Measurements from ENCODE around the gene BIN1.

The BIN1 gene

GRCh38 chr2:127000937-127001336 lies 106.0 kb downstream of the BIN1 start:
- no peak for DNase-seq (ENCODE audit: low read depth in 1 of 2, low spot score in 1 of 2)

- DNase-seq (ENCODE audit: low read depth in 1 of 2, low spot score in 1 of 2): no peak
Observed at GRCh38 chr2:127000194-127000593, 106.8 kb downstream of the BIN1 start.

DNA sequence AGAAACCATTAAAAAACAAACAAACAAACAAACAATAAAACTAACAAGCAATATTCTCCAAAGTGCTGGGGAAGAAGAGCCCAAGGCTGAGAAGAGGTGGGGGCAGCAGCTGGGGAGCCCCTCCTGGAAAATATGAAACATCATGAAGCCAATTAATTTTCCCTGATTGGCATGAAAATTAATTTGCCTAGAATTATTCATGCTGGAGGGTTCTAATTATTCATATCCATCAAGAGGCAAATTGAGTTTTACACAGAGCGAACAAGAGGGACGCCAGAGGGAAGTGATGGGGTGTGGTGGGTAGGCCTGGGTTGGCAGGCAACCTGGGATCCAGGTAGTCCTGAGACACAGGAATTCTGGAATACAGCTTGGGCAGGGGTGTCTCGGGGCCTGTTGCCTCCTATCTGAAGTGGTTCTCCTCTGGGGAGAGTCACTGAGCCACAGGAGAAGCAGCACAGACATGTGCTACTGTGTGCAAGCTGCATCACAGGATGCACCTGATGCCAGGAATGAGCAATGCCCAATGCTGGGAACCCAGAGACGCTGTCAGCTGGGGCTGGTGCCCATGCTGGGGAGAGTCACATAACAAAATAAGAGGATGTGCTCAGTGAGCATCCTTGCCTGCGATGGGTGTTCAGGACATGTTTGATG lies 107.7 kb downstream of the BIN1 start:
- DNase-seq (ENCODE audit: low read depth in 1 of 2, low spot score in 1 of 2): no peak

DNA sequence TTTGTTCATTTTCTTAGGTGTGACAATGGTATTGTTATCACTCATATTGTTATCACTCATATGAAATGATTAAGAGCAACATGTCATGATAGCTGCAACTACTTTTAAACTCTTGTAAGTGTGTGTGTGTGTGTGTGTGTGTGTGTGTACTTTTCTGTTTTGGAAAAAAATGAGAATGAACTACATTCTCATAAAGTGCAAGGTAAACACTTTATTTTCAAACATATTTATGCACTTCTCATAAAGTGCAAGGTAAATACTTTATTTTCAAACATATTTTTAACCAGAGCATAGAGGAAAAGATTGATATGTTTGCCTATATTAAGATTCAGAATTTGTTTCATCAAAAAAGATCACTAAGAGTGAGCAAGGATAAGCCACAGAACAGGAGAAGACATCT lies 108.5 kb downstream of the BIN1 start:
- no peak for DNase-seq (ENCODE audit: low read depth in 1 of 2, low spot score in 1 of 2)
